HG02623 (cell line): ENCODE measurements around the gene BORCS5.
"Not testable (repeated sequence)": the region's sequence is repeated elsewhere in the genome, so short reads cannot be mapped to it uniquely, and the experiment has no call there.

ENCODE experiments used
- ATAC-seq: cut with Tn5 transposase; IDR thresholded peaks from one replicate; pipeline ENCODE4 v1.9.1; 2021; ENCODE audit warnings: moderate library complexity; ENCODE audit not compliant: unreplicated experiment

BORCS5 gene

DNA sequence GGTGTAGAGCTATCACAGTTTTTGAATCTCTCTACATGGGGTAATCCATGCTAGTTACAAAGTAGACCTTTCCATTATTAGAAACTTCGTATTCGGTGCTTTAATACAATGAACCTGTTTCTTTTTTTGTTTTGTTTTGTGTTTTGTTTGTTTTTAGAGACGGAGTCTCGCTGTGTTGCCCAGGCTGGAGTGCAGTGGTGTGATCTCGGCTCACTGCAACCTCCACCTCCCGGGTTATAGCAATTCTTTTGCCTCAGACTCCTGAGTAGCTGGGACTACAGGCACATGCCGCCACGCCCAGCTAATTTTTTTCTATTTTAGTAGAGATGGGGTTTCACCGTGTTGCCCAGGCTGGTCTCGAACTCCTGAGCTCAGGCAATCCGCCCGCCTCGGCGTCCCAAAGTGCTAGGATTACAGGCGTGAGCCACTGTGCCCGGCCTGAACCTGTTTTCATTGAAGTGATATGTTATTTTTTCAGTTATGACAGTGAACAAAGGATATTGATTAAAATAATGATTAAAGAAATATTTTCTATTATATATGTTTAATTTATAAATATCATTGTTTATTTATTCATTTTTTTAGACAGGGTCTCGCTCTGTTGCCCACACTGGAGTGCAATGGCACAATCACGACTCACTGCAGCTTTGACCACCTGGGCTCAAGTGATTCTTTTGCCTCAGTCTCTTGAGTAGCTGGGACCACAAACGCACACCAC lies 5.3 kb upstream of the BORCS5 start:
- ATAC-seq = not testable (repeated sequence)

- ATAC-seq = no peak
Measured at GRCh38 chr12:12353276-12353675, 3.6 kb upstream of the BORCS5 start.

- ATAC-seq = no peak
Measured at GRCh38 chr12:12353807-12354206, 3.1 kb upstream of the BORCS5 start.

GRCh38 chr12:12356467-12356895 lies 397 bp upstream of the BORCS5 start:
- no peak for ATAC-seq

DNA sequence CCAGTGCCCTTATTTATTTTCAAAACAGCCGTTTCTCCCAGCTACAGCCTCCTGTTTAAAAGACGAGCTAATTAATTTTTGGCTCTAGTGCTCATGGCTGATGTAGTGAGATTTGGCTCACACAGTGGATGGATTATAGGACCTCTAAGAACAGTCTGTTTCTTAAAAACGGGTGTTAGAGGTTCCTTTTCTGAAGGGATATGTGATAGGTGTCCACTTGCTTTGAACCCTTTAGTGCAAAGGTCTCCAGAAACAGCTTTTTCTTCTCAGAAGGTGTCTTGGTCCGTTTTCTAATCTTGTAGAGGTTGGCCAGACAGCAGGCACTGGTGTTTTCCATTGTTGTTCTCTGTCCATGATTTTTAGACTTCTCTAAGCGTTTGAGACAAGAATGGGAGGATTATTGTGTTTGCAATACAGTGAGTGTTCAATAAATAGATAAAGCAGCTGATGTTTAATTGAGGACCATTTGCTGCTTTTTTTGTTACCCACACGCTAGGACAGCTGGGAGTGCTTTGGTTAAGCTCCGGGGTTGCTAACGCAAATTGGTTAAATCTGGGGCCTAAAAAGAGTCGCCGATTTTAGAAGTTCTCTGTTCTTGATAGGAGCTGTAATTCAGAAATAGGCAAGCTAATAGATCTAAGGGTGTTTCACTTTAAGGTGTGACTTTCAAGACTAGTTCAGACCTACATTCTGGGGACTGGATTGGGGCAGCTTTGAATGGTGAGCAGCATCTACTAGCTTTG lies 1.0 kb downstream of the BORCS5 start:
- no peak for ATAC-seq

- ATAC-seq = no peak
Measured at GRCh38 chr12:12358528-12358927, 1.6 kb downstream of the BORCS5 start.

GRCh38 chr12:12364787-12365445 lies 8.0 kb downstream of the BORCS5 start:
- ATAC-seq = no peak

DNA sequence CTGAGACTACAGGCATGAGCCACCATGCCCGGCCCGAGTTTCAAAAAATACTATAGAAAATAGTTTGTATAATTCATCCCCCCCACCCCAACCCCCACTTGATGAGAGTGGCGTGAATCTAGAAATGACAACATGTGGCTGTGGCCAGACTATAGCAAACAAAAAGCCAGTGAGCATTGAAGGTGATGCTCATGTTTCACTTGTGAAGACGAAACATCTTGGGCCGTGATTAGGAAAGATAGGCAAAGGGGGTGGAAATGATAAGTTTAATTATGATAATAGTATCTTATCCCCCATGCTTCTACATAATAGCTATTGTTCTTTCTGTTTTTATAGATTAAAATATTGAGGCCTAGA lies 8.5 kb downstream of the BORCS5 start:
- ATAC-seq = no peak

GRCh38 chr12:12365931-12366431 lies 9.1 kb downstream of the BORCS5 start:
- no peak for ATAC-seq

DNA sequence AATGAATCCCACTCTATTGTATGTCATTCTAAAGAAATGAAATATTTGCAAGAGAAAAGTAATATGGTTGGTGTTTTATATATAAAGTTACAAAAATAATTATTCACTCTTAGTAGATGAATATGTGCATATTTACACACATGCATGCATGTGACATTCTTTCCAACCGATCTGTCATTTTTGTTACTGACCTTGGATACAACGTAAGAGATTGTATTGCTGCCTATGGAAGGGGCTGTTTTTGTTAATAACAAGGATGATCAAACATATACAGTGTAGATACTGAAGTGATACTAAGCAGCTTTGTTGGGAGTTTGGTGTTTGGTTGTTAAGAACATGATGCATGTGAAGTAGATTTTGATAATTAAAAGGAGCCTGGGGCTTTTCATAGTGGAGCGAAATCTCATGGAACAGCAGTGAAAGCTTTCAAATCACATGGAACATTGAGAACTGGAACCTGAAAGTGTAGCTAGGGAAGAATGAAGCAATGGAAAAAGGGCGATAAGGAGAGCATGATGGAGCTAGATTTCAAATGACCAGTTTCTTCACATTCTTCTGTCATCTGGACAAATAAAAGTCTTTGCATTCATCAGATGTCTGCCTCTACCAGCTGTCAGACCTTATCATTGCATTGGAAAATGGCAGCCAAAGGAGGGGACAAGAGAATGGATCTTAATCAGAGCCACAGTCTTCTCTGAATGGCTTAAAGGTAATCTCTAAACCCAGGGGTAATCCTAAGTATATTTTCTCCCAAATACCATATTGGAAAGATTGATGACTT lies 10.0 kb downstream of the BORCS5 start:
- ATAC-seq = no peak

GRCh38 chr12:12367482-12367998 lies 10.7 kb downstream of the BORCS5 start:
- no peak for ATAC-seq

GRCh38 chr12:12372946-12373722 lies 16.3 kb downstream of the BORCS5 start:
- ATAC-seq = no peak

GRCh38 chr12:12376646-12377448 lies 20.0 kb downstream of the BORCS5 start:
- no peak for ATAC-seq

GRCh38 chr12:12378616-12379015 lies 21.7 kb downstream of the BORCS5 start:
- no peak for ATAC-seq

- no peak for ATAC-seq
Measured at GRCh38 chr12:12379831-12380730, 23.2 kb downstream of the BORCS5 start.

DNA sequence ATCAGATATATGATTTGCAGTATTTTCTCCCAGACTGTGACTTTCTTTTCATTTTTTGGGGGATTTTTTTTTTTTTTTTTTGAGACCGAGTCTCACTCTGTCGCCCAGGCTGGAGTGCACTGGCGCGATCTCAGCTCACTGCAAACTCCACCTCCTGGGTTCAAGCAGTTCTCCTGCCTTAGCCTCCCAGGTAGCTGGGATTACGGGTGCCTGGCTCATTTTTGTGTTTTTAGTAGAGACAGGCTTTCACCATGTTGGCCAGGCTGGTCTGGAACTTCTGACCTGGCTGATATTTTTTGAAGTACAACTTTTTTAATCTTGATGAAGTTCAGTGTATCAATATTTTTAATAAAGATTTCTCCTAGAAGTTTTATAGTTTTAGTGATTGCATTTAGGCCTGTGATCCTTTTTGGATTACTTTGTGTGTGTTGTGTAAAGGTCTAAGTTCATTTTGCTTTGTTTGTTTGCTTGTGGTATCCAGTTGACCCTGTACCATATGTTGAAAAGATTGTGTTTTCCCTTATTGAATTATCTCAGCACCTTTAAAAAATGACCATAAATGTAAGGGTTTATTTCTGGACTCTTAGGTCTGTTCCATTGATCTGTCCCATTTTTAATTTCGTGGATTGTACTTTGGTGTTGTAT lies 24.2 kb downstream of the BORCS5 start:
- ATAC-seq = no peak

DNA sequence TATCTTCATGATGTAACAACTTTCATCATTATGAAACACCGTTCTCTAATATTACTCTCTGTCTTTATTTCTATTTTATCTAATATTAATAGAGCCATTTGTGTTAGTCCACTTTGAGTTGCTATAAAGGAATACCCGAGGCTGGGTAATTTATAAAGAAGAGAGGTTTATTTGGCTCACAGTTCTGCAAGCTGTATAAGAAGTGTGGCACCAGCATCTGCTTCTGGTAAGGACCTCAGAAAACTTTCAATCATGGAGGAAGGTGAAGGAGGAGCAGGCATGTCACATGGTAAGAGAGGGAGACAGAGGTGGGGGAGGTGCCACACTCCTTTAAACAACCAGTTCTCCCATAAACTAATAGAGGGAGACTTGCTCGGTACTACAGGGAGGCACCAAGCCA lies 25.1 kb downstream of the BORCS5 start:
- no peak for ATAC-seq
